Gastroesophageal sphincter (tissue), 4 donors: ENCODE data around the gene PAPPA. TPM values are rescaled to one million over a fixed set of nuclear protein-coding genes. Genes with fewer than 3 reads are reported as not detected.

Experiments
- ATAC-seq: fragments of 150-250 bp; one replicate; pipeline ENCODE4 v1.9.1; 2016; ENCODE audit warnings: mild to moderate bottlenecking, moderate library complexity
- H3K27ac ChIP-seq, 4 donors: fragments of 200-600 bp; sonication (generic) in 3 of 4; 1 replicate in 3 of 4; 2 replicates in 1 of 4; pipeline ENCODE4 v1.5.1; 2016 to 2019
- H3K27me3 ChIP-seq: fragments of 200-600 bp; sonication (generic); one replicate; pipeline ENCODE4 v1.5.1; 2019
- H3K36me3 ChIP-seq, 2 donors: fragments of 200-600 bp; sonication (generic); one replicate each; pipeline ENCODE4 v1.5.1; 2019; ENCODE audit warnings: control low read depth in 1 of 2
- H3K4me1 ChIP-seq, 3 donors: fragments of 200-600 bp; sonication (generic); 1 replicate in 2 of 3; 2 replicates in 1 of 3; pipeline ENCODE4 v1.5.1; 2016 to 2019; ENCODE audit warnings: control low read depth in 2 of 3
- H3K4me3 ChIP-seq, 2 donors: fragments of 200-600 bp; sonication (generic); one replicate each; pipeline ENCODE4 v1.5.1; 2019; ENCODE audit warnings: mild to moderate bottlenecking in 1 of 2, moderate library complexity in 1 of 2
- H3K9me3 ChIP-seq, 3 donors: fragments of 200-600 bp; sonication (generic); one replicate each; pipeline ENCODE4 v1.5.1; 2017 to 2019; ENCODE audit warnings: control low read depth in 2 of 3
- EP300 ChIP-seq: sonication (generic); formaldehyde crosslinking; IDR thresholded peaks from one replicate; pipeline ENCODE4 v1.6.1; 2017; ENCODE audit warnings: antibody characterized with exemption, mild to moderate bottlenecking
- POLR2A ChIP-seq, 2 donors: fragments of 450-650 bp; IDR thresholded peaks; one replicate each; pipeline ENCODE4 v1.6.1; 2017; ENCODE audit warnings: antibody characterized with exemption in 2 of 2, mild to moderate bottlenecking in 2 of 2, moderate library complexity in 1 of 2
- POLR2AphosphoS5 ChIP-seq: sonication (generic); formaldehyde crosslinking; IDR thresholded peaks from one replicate; pipeline ENCODE4 v1.6.1; 2017; ENCODE audit warnings: antibody characterized with exemption
- WGBS, 2 donors: methylation state at CpG; one replicate each; pipeline ENCODE4 v1.1.5; 2018; ENCODE audit warnings: low coverage in 1 of 2; 5-methylcytosine and 5-hydroxymethylcytosine counted together
- total RNA-seq, 4 donors: library from RNA; depleted of rRNA; stranded (reverse); fragments of >200 nt; gene quantifications; one replicate each; pipeline ENCODE4 v1.1.0, GENCODE V29; 2016
- TF ChIP-seq, protein P1 (sequence below), 4 experiments: fragments of 200-600 bp in 2 of 4; fragments of 450-650 bp in 2 of 4; sonication (generic) in 1 of 4; IDR thresholded peaks; one replicate each; pipeline ENCODE4 v1.5.1; 2017 to 2019; ENCODE audit warnings: antibody characterized with exemption in 4 of 4, mild to moderate bottlenecking in 2 of 4, moderate library complexity in 2 of 4

PAPPA gene
- total RNA-seq, 4 donors from 2014 or later, result 1.9 to 5.7 (median 3.2) TPM

- peaks cover 18% of the 10 kb centered on the region for H3K27me3 ChIP-seq
- no peaks in the 10 kb centered on the region for H3K4me1 ChIP-seq
- no peak for ATAC-seq
- H3K9me3 ChIP-seq, result no peaks in the 10 kb centered on the region
- WGBS, 2 donors, result 29 to 60% methylated on average over 1 of the region's 1 CpG
- H3K27ac ChIP-seq, result no peak overlapping the region
- H3K36me3 ChIP-seq, result no peaks in the 10 kb centered on the region
- H3K4me3 ChIP-seq, result no peak overlapping the region
- TF ChIP-seq POLR2A (IDR thresholded peaks at IDR 0.05) (no peak), POLR2AphosphoS5 (no peak), EP300 (no peak)
- TF ChIP-seq, protein P1, sequence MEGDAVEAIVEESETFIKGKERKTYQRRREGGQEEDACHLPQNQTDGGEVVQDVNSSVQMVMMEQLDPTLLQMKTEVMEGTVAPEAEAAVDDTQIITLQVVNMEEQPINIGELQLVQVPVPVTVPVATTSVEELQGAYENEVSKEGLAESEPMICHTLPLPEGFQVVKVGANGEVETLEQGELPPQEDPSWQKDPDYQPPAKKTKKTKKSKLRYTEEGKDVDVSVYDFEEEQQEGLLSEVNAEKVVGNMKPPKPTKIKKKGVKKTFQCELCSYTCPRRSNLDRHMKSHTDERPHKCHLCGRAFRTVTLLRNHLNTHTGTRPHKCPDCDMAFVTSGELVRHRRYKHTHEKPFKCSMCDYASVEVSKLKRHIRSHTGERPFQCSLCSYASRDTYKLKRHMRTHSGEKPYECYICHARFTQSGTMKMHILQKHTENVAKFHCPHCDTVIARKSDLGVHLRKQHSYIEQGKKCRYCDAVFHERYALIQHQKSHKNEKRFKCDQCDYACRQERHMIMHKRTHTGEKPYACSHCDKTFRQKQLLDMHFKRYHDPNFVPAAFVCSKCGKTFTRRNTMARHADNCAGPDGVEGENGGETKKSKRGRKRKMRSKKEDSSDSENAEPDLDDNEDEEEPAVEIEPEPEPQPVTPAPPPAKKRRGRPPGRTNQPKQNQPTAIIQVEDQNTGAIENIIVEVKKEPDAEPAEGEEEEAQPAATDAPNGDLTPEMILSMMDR (IDR thresholded peaks at IDR 0.05), result no peak
These were observed 22.0 kb downstream of the PAPPA start for GRCh38 chr9:116175614-116176013.

DNA sequence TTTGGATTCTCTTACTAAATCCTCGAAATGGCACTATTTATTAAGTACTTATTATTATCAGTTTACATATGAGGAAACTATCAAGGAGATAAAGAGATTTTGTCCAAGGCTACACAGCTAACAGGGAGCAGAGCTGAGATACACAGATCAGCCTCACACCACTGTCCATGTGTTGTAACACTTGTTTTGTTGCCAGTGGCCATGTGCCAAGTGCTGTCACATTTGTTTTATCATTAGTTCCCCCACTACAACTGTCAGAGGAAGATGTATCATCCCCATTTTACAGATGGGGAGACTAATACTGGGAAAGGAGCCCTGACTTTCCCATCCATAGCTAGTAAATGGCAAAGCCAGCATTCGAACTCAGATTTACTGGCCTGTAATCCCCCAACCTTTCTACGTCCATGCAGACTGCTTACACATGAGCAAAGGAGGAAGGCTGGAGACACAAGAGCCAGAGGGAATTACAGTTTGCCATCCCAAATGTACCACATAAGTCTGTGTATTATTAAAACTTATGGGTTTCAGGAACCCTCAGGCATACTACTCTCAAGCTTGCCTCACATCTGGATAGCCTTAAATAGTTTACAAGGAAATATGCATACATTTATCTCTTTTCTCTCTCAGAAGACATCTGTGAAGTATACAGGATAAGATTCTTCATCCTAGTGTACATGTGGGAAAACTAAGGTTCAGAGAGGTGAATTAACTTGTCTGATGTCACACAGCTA, 25.1 kb downstream of the PAPPA start:
- WGBS, 2 donors, result 36 to 55% methylated on average over 3 of the region's 3 CpGs
- ATAC-seq, result no peak
- no peak overlapping the region for H3K27ac ChIP-seq

DNA sequence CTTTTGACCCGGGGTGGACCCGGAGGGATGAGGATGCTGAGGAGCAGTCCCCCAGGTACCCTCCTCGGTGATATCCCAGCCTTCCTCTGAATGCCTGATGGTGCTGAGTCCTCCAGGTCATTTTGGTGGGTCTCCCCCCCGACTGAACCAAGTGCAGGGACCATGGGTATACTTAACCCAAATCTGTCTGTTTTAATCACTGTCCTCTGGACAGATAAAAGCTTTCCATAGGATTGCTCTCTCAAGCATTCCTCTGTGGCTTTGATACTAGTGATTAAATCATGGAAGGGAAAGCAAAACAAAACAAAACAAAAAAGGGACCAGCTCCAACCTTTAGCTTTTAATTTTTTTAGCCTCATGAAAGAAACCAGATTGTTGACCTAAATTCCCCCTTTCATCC, 26.0 kb downstream of the PAPPA start:
- WGBS, 2 donors, result 17 to 100% methylated on average over 1 to 3 of the region's 4 CpGs
- H3K9me3 ChIP-seq, result no peaks in the 10 kb centered on the region
- ATAC-seq, result no peak

More for the DNA sequence above, 25.1 kb downstream of the PAPPA start:
- H3K27me3 ChIP-seq, result peaks cover 23% of the 10 kb centered on the region
- H3K9me3 ChIP-seq, result no peaks in the 10 kb centered on the region
- H3K4me1 ChIP-seq, result no peaks in the 10 kb centered on the region
- no peak overlapping the region for H3K4me3 ChIP-seq
- TF ChIP-seq, protein P1 (IDR thresholded peaks at IDR 0.05), result no peak
- no peak for TF ChIP-seq POLR2A (IDR thresholded peaks at IDR 0.05)
- no peak for TF ChIP-seq EP300
- no peak for TF ChIP-seq POLR2AphosphoS5
- no peaks in the 10 kb centered on the region for H3K36me3 ChIP-seq

DNA sequence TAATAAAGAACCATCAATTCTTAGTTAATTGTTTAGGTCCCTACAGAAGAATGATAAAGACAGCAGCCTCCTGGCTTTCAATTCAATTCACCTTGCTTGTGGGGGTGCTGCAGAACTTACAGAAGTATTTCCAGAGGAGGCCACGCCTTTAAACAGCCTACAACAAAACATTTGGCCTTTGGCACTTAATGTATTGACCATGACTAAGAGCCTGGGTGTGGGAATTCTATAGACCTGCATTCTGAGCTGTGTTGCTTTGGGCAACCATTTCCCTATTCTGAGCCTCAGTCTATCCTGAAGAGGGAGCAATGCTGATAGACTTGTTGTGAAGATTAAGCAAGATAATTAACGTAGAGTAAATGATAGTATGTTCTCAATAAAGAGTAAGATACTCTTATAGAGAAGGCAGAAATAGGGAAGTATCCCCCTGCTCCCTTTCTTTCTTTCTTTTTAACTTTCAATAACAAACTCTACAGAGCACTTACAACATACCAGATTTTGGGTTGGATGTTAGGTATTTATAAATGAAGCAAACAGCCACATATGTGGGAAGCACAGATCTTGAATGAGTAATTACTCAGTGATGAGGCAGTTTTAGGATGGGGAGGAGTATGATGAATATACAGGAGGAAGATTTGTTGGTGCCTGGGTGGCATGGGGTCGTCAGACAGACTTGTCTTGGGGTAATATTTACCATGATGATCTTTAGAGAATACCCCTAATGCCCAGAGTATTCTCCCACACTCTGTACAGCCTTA, 28.4 kb downstream of the PAPPA start:
- ATAC-seq, result no peak
- H3K36me3 ChIP-seq, result no peaks in the 10 kb centered on the region
- H3K9me3 ChIP-seq, result no peaks in the 10 kb centered on the region
- H3K4me1 ChIP-seq, result no peaks in the 10 kb centered on the region
- 51 to 60% methylated on average over 2 to 3 of the region's 3 CpGs for WGBS, 2 donors
- H3K27me3 ChIP-seq, result peaks cover 19% of the 10 kb centered on the region
- H3K27ac ChIP-seq, result no peak overlapping the region
- H3K4me3 ChIP-seq, result no peak overlapping the region
- TF ChIP-seq, protein P1 (IDR thresholded peaks at IDR 0.05), result no peak
- TF ChIP-seq POLR2A (IDR thresholded peaks at IDR 0.05) (no peak), EP300 (no peak), POLR2AphosphoS5 (no peak)

More for the DNA sequence above, 26.0 kb downstream of the PAPPA start:
- peaks cover 23% of the 10 kb centered on the region for H3K27me3 ChIP-seq
- no peak for TF ChIP-seq POLR2AphosphoS5
- TF ChIP-seq, protein P1 (IDR thresholded peaks at IDR 0.05), result no peak
- TF ChIP-seq POLR2A (IDR thresholded peaks at IDR 0.05), result no peak
- TF ChIP-seq EP300, result no peak
- no peak overlapping the region for H3K27ac ChIP-seq
- no peaks in the 10 kb centered on the region for H3K4me1 ChIP-seq
- no peaks in the 10 kb centered on the region for H3K36me3 ChIP-seq
- no peak overlapping the region for H3K4me3 ChIP-seq
